Nephron (organoid): Measurements from ENCODE around the gene ELF1.
"Not testable (repeated sequence)": the region's sequence is repeated elsewhere in the genome, so short reads cannot be mapped to it uniquely, and the experiment has no call there.

Source experiments
- H3K27ac Mint-ChIP-seq, 3 experiments: 2 replicates each; pipeline ENCODE4 v1.8.0; 2020; ENCODE audit warnings: mixed read lengths in 3 of 3, mild to moderate bottlenecking in 2 of 3, moderate library complexity in 1 of 3
- H3K27me3 Mint-ChIP-seq: 2 replicates; pipeline ENCODE4 v1.8.0; 2021; ENCODE audit warnings: low read depth, mild to moderate bottlenecking, moderate library complexity, mixed read lengths
- H3K36me3 Mint-ChIP-seq: 2 replicates; pipeline ENCODE4 v1.8.0; 2020; ENCODE audit warnings: low read depth, mixed read lengths
- H3K4me1 Mint-ChIP-seq: 2 replicates; pipeline ENCODE4 v1.8.0; 2020; ENCODE audit warnings: mixed read lengths
- H3K4me3 Mint-ChIP-seq, 3 experiments: 2 replicates each; pipeline ENCODE4 v1.8.0; 2020; ENCODE audit warnings: mild to moderate bottlenecking in 3 of 3, mixed read lengths in 3 of 3, moderate library complexity in 2 of 3
- H3K9me3 Mint-ChIP-seq: 2 replicates; pipeline ENCODE4 v1.8.0; 2020; ENCODE audit warnings: mixed read lengths
- CTCF ChIP-seq, 3 experiments: fragments of 200-600 bp; sonication (generic); IDR thresholded peaks; one replicate each; pipeline ENCODE4 v1.5.0; 2021; ENCODE audit warnings: antibody characterized with exemption in 3 of 3; ENCODE audit not compliant: unreplicated experiment in 3 of 3

Gene ELF1

GRCh38 chr13:40943073-40943472, 76.0 kb downstream of the ELF1 start:
- Mint-ChIP-seq H3K27me3 (no peaks in the 10 kb centered on the region), H3K4me3 (no peak overlapping the region), H3K9me3 (no peaks in the 10 kb centered on the region), H3K36me3 (peaks cover 48% of the 10 kb centered on the region), H3K27ac (peak overlapping the region in 1 of 3 experiments; percentile 15), H3K4me1 (peaks cover 11% of the 10 kb centered on the region)
- TF ChIP-seq CTCF (IDR thresholded peaks at IDR 0.05; ENCODE audit: unreplicated experiment in 3 of 3): no peak

DNA sequence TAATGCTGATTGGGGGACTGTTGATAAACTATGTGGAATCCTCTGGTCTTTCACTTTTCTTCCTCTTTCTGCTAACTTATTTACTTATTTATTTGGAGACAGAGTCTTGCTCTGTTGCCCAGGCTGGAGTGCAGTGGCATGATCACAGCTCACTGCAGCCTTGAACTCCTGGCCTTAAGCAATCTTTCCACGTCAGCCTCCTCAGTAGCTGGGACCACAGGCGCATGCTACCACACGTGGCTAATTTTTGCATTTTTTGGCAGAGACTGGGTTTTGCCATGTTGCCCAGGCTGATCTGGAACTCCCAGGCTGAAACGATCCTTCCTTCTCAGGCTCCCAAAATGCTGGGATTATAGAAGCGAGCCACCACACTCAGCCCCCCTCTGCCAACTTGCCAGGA, 77.5 kb downstream of the ELF1 start:
- Mint-ChIP-seq H3K36me3 (peaks cover 39% of the 10 kb centered on the region), H3K27ac (no peak overlapping the region), H3K27me3 (no peaks in the 10 kb centered on the region), H3K4me1 (peaks cover 11% of the 10 kb centered on the region), H3K9me3 (no peaks in the 10 kb centered on the region), H3K4me3 (no peak overlapping the region)
- TF ChIP-seq CTCF (IDR thresholded peaks at IDR 0.05; ENCODE audit: unreplicated experiment in 3 of 3): no peak

DNA sequence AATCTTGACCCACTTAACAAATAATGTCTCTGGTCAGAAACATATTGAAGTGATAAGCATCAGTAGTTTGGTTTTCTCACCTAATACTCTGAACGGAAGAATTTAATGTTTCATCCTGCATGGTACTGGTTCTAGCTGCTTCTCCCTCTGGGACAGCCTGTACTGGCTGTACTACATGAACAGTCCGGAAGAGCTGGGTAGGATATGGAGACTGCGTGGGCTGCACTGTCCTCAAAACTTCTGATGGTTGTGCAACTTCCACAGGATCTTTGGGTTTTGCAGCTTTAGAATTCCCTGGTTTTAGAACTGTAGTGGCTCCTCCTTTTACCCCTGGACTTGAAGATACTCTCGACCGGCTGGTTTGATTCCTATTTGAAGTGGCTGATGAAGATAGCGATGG, 78.3 kb downstream of the ELF1 start:
- no peak overlapping the region for H3K27ac Mint-ChIP-seq
- peaks cover 33% of the 10 kb centered on the region for H3K36me3 Mint-ChIP-seq
- no peaks in the 10 kb centered on the region for H3K27me3 Mint-ChIP-seq
- H3K4me1 Mint-ChIP-seq: peaks cover 11% of the 10 kb centered on the region
- H3K4me3 Mint-ChIP-seq: no peak overlapping the region
- TF ChIP-seq CTCF (IDR thresholded peaks at IDR 0.05; ENCODE audit: unreplicated experiment in 3 of 3): no peak
- no peaks in the 10 kb centered on the region for H3K9me3 Mint-ChIP-seq

DNA sequence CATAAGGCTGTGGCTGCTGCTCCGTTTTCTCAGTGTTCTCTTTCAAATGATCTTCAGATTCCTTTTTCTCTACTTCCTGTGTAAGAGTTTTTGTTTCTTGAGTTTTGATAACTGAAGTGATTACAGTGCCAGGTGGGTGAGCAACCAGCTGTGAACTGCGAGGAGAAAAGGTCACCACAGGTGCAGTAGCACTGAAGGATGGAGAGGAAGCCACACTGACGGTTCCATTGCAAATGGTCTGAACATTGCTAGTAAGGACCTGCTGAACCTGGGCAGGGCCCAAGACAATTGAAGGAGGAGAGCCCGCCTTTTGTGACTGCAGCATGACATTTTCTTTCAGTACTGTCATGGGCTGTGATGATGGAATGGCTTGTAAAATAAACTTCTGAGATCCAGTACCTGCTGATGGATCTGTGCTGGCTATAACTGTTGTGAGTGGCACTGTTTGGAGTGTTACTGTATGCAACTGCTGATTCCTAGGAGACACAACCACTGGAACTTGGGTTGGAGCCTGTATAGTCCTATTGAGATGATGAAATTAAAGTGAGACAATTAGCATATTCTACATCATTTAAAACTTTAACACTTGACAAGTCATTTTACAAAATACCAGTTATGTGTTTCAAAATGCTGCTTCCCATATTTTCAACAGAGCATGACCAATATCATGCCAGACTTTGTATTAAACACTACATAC, 85.5 kb downstream of the ELF1 start:
- no peaks in the 10 kb centered on the region for H3K9me3 Mint-ChIP-seq
- H3K27ac Mint-ChIP-seq: no peak overlapping the region
- H3K4me3 Mint-ChIP-seq: no peak overlapping the region
- H3K36me3 Mint-ChIP-seq: peaks cover 23% of the 10 kb centered on the region
- no peaks in the 10 kb centered on the region for H3K4me1 Mint-ChIP-seq
- no peaks in the 10 kb centered on the region for H3K27me3 Mint-ChIP-seq
- TF ChIP-seq CTCF (IDR thresholded peaks at IDR 0.05; ENCODE audit: unreplicated experiment in 3 of 3): no peak

DNA sequence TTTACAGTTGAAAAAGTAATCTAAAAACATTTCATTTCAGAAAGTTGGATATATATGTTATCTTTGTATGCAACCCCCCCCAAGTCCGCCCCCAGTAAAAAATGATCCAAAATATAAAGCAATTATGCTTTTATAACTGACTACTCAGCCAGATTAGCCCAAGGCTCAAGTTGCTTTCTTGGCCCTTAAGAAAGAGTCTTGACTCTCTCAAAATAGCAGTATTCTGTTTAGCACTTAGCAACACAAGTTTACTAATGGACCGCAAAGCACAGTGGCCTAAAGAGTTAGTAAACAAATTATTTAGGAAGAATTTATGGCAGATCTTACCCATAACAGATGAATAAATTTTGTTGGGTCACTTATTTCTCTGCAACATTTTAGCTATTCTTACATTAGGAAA, 86.9 kb downstream of the ELF1 start:
- Mint-ChIP-seq H3K27ac (no peak overlapping the region), H3K36me3 (peaks cover 23% of the 10 kb centered on the region), H3K4me1 (no peaks in the 10 kb centered on the region), H3K27me3 (no peaks in the 10 kb centered on the region), H3K9me3 (no peaks in the 10 kb centered on the region), H3K4me3 (no peak overlapping the region)
- TF ChIP-seq CTCF (IDR thresholded peaks at IDR 0.05; ENCODE audit: unreplicated experiment in 3 of 3): no peak

- Mint-ChIP-seq H3K27me3 (no peaks in the 10 kb centered on the region), H3K4me3 (no peak overlapping the region), H3K4me1 (no peaks in the 10 kb centered on the region), H3K36me3 (peaks cover 20% of the 10 kb centered on the region), H3K9me3 (no peaks in the 10 kb centered on the region), H3K27ac (no peak overlapping the region)
- TF ChIP-seq CTCF (IDR thresholded peaks at IDR 0.05; ENCODE audit: unreplicated experiment in 3 of 3): no peak
Observed at GRCh38 chr13:40931719-40932118, 87.4 kb downstream of the ELF1 start.

- not testable (repeated sequence) for H3K9me3 Mint-ChIP-seq, H3K27me3 Mint-ChIP-seq, H3K27ac Mint-ChIP-seq, H3K4me3 Mint-ChIP-seq, H3K4me1 Mint-ChIP-seq
- H3K36me3 Mint-ChIP-seq: peaks cover 20% of the 10 kb centered on the region
Observed at GRCh38 chr13:40929883-40930282, 89.2 kb downstream of the ELF1 start.
